ENCODE results near the gene GCM1.

Gene GCM1

DNA sequence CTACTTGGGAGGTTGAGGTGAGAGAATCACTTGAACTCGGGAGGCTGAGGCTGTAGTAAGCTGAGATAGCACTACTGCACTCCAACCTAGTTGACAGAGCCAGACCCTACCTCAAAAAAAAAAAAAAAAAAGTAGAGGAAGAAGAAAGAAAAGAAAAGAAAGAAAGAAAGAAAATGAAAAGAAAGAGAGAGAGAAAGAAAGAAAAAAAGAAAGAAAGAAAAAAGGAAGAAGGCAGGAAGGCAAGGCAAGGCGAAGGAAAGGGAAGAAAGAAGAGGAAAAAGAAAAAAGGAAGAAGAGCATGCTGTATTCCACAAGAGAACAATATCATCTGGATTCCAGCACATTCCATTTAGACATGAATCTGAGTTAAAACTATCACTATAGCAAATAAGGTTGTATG lies 3.8 kb downstream of the GCM1 start:
- DNase-seq, result no peak

GRCh38 chr6:53143710-53144109 lies 4.9 kb downstream of the GCM1 start:
- no peak for DNase-seq

- DNase-seq, result no peak
Measured at GRCh38 chr6:53142810-53143209, 5.8 kb downstream of the GCM1 start.

DNA sequence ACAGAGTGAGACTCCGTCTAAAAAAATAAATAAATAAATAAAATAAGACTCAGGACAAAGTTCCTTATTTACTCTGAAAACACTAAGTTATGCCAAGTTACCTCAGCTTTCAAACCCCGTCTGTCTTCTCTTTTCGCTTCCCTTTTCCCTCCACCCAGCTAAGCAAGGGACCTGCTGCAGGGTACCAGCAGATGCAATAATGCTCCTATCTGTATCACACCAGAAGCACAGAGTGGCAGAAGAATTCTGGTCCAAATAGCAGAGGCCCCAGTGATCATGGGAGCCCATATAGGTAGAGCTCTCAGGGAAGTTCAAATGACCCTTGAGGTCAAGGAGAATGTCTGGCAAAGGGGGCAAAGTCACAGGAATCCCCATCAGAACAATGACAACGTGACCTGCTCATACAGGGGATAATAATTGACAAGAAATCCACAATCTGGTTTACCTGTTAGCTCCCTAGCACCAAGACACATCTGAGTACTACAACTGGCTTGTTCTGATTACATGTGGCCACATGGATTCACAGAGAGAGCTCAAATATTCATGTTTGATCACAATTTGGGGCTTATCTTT lies 8.7 kb downstream of the GCM1 start:
- DNase-seq, result no peak

- DNase-seq, result no peak
Measured at GRCh38 chr6:53136000-53136609, 12.5 kb downstream of the GCM1 start.

DNA sequence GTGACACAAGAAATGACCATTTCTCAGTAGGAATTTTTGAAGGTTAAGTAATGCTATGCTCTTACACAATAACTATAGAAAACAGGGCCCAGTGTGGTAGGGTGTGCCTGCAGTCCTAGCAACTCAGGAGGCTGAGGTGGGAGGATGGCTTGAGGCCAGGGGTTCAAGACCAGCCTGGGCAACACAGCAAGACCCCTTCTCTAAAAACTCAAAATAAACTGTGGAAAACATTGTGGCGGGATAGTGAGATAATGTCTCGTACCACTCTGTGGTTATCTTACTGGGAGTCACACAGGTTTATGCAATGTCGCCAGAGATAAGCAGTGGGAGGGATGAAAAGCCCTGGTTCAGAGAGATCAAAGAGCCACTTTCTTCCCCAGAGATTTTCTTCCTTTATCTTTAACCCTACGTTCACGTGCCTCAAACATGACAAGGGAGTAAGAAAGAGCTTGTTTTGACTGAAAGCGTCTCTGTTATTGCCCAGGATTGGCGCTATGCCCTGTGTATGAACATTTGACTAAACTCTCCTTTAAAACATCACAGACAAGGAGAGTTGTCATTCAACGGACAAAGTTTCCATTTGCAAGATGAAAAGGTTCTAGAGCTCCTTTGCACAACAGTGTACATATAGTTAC lies 13.9 kb downstream of the GCM1 start:
- no peak for DNase-seq

GRCh38 chr6:53133961-53134360 lies 14.7 kb downstream of the GCM1 start:
- no peak for DNase-seq

DNA sequence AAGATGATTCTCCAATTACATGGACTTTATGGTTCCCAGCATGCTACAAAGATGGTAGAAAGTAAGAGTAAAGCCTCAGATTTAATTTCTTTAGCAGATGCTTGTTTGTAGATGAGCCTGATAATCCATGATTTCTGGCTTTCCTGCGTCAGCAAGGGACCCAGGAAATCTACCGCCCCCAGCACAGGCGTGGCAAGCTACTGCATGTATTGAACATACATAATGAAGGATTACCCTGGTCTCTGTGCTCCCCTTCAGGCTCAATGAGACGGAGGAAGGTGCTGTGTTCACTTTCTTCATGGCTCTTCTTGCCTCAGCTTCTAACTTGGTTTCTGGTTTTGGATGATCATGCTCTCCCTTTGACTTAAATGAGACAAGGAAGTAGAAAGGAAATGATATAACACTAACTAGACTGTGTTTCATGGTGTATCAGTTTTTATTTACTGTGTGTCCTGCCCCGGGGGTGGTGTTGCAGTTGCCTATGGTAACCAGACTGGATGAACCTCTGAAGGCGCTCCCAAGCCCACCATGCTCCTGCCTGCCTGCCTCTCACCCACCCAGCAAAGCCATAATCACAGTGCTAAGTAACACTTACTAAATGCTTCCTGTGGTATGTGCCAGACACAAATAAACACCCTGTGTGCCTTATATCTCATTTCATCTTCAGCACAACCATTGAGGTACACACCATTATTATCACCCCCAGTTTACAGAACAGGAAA lies 17.9 kb downstream of the GCM1 start:
- no peak for DNase-seq

DNA sequence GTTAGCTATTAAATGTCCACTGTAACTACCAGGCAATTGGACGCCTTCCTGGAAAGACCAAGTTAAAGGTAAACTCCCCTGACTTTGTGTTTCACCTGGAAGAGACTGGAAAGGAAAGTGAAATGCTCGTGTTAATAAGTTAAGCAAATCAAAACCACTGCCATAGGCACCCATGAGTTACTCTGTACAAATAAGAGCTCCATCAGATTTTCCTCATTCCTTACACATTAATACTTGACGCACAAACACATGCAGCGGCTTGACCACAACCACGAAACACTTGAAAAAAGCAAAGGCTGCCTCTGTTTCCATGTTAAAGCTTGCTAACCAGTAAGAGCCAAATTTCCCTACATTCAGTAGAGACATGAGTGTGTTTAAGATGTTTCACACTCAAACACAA lies 19.8 kb downstream of the GCM1 start:
- DNase-seq, result no peak

DNA sequence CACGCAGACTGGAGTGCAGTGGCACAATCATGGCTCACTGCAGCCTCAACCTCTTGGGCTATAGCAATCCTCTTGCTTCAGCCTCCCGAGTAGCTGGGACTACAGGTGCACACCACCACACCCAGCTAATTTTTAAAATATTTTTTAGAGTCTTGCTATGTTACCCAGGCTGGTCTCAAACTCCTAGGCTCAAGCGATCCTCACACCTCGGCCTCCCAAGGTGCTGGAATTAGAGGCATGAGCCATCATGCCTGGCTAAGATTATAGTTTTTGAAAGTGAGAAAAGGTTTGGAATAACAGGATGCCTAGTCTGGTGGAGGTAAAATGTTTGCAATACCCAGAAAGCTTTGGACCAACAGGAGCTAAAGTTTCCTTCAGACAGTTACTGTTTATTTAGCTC lies 23.4 kb downstream of the GCM1 start:
- no peak for DNase-seq

DNA sequence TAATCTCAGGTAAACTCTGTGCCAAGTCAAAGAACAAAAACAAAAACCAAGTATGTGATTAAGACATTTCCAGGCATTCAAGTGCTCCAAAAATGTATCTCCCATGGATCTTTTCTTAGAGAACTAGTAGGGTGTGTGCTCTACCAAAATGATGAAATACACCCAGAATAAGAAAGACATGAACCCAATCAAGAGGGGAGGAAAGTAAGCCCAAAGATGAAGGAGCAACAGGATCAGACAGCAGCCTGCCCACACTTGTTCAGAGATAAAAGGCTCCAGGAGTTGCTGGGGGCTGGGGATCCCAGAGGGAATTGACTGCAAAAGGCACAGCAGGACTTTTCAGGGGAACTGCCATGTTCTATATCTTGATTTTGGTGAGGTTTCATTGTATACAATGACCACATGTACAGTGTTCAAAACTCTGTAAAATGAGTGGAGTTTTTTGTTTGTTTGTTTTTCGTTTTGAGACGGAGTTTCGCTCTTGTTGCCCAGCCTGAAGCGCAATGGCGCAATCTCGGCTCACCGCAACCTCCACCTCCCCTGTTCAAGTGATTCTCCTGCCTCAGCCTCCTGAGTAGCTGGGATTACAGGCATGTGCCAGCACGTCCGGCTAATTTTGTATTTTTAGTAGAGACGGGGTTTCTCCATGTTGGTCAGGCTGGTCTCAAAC lies 24.4 kb downstream of the GCM1 start:
- no peak for DNase-seq

DNA sequence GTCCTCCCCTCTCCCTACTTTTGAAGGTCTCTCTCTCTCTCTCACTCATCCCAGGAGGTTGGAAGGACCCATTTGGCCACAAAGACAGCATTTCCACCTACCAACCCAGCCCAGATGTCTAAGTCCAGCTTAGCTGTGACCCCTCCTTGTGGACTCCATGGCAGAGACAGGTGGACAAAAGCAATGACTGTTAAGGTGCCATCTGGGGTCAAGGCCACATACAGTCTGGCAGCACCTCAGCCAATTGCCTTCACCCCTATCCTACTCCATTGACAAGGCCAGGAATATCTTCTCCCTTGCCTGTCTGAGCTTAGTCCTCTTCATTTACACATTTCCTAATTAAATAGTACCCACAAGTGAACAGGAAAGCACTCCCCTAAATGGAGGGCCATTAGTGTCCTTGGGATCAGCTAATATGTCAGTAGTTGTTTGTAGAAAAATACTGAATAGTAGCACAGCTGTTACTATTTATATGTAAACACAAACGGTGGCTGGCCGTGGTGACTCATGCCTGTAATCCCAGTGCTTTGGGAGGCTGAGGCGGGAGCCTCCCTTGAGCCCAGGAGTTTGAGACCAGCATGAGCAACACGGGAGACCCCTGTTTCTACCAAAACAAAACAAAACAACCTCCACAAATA lies 28.8 kb downstream of the GCM1 start:
- DNase-seq, result no peak

GRCh38 chr6:53119349-53119748 lies 29.3 kb downstream of the GCM1 start:
- no peak for DNase-seq

GRCh38 chr6:53115741-53116140 lies 32.9 kb downstream of the GCM1 start:
- no peak for DNase-seq

GRCh38 chr6:53115113-53115512 lies 33.5 kb downstream of the GCM1 start:
- DNase-seq, result no peak

GRCh38 chr6:53113742-53114141 lies 34.9 kb downstream of the GCM1 start:
- no peak for DNase-seq

DNA sequence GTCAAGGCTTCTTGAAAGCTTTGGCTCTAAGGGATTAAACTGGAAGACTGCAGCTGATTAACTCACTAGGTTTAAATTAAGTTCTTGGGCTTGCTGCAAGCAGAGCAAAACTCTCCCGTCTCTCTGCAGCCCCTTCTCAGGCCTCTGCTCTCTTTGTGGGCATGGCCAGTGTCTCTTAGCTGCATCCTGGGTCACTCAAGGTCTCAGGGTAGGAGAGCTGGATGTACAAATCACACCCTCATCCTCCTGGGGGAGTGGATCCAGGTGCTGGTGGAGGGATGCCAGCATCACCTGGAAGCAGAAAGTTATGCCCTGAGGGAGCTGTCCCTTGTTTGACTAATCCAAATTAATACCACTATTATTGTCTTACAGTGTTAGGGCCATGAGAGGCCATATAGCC lies 35.8 kb downstream of the GCM1 start:
- DNase-seq, result no peak

GRCh38 chr6:53112404-53112803 lies 36.2 kb downstream of the GCM1 start:
- DNase-seq, result no peak

DNA sequence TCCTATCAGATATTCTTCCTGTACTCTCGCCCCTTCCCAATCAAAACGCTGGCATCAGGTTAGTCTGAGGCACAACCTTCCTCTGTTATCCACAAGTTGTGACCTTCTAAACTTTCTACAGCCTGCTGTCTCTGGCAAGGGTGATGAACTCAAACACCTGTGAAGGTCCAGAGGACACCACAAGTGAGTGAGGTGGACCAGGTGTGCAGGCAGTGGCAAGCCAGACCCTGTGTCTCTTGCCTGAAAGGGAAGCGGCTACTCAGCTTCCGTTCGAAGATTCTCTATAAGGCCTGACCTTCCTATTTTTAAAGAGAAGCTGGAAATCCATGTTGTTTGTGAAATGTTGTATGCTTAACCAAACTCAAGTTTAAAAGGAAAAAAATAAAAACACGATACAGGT lies 36.8 kb downstream of the GCM1 start:
- DNase-seq, result no peak

DNA sequence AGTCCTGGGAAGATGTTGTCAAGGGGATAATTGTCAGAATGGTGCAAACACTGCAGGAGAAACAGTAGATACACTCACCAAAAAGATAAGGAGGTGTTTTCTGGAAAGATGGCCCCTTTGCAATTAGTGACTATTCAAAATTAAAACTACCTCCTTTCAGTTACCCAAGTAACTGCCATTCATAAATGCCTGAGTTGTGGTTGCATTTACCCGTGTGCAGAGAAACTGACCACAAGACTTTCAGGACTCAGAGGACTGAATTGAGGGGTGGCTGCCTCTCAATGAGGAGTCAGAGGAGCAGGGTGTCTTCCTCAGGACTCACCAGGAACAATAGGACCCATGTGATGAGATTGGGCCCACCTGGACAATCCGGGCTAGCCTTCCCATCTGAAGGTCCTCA lies 39.0 kb downstream of the GCM1 start:
- DNase-seq, result no peak

DNA sequence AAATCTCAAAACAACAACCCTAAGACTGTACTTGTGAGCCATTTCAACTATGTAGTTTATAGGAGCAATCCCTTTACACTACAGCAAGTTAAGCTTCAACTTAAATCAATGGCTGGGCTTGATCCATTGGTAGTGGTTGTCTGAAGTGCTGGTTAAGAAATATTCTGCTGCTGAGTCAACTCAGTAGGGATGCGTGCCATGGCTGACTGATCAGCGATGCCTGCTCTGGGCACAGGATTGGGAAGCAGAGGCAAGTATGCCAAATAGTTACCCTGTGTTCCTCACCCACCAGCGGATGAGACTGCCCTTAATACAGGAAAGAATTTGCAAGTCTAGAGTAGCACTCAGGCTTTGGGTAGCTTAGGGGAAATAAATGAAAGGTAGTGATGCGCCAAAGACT lies 41.5 kb downstream of the GCM1 start:
- DNase-seq, result no peak

- no peak for DNase-seq
Measured at GRCh38 chr6:53104916-53105315, 43.7 kb downstream of the GCM1 start.

Data from activated naive CD4-positive, alpha-beta T cell treated with Interleukin-2 at 50 U/mL for 16 hours (primary cell).